Ishikawa (cell line): Measurements from ENCODE around the gene PROC.

Experiments used
- CREB1 ChIP-seq: IDR thresholded peaks from 2 replicates; pipeline ENCODE4 v1.6.1; 2012; ENCODE audit warnings: low read depth
- EGR1 ChIP-seq: IDR thresholded peaks from 2 replicates; pipeline ENCODE4 v1.6.1; 2012
- EP300 ChIP-seq: IDR thresholded peaks from 2 replicates; pipeline ENCODE4 v1.6.1; 2012; ENCODE audit warnings: borderline replicate concordance
- FOXM1 ChIP-seq: IDR thresholded peaks from 2 replicates; pipeline ENCODE4 v1.6.1; 2012; ENCODE audit warnings: low read depth, borderline replicate concordance
- NFIC ChIP-seq: IDR thresholded peaks from 2 replicates; pipeline ENCODE4 v1.6.1; 2012
- RAD21 ChIP-seq: IDR thresholded peaks from 2 replicates; pipeline ENCODE4 v1.6.1; 2012; ENCODE audit warnings: low read depth
- TAF1 ChIP-seq: IDR thresholded peaks from 2 replicates; pipeline ENCODE4 v1.6.1; 2012; ENCODE audit warnings: low read depth, mild to moderate bottlenecking
- TCF12 ChIP-seq: IDR thresholded peaks from 2 replicates; pipeline ENCODE4 v1.6.1; 2012; ENCODE audit warnings: low read depth
- TEAD4 ChIP-seq: IDR thresholded peaks from 2 replicates; pipeline ENCODE4 v1.6.1; 2012
- YY1 ChIP-seq: IDR thresholded peaks from 2 replicates; pipeline ENCODE4 v1.6.1; 2012; ENCODE audit warnings: low read depth
- ZBTB7A ChIP-seq: IDR thresholded peaks from 2 replicates; pipeline ENCODE4 v1.6.1; 2012; ENCODE audit warnings: low read depth
- TF ChIP-seq, protein P1 (sequence below): IDR thresholded peaks from 2 replicates; pipeline ENCODE4 v1.6.1; 2012; ENCODE audit warnings: low read depth, mild to moderate bottlenecking
- TF ChIP-seq, protein P2 (sequence below): IDR thresholded peaks from 2 replicates; pipeline ENCODE4 v1.6.1; 2012
- TF ChIP-seq, protein P3 (sequence below): IDR thresholded peaks from 2 replicates; pipeline ENCODE4 v1.6.1; 2012

PROC gene

DNA sequence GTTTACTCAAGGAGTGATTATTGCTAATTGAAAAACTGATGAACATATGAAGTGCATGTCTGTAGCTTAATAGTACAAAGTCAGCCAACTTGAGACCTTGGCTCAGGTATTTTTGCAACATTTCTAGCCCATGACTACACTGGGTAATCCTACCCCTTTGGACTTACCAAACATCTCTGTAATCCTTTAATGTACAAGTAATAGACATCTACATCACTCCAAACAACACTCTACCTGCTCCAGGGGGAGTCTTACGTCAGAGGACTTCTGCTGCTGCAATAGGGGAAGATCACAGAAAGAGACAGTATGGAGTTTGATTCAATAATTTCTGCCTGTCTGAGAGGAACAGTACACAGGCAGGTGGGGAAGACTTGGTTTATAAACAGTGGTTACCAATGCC lies 54.0 kb downstream of the PROC start:
- TF ChIP-seq, protein P1, sequence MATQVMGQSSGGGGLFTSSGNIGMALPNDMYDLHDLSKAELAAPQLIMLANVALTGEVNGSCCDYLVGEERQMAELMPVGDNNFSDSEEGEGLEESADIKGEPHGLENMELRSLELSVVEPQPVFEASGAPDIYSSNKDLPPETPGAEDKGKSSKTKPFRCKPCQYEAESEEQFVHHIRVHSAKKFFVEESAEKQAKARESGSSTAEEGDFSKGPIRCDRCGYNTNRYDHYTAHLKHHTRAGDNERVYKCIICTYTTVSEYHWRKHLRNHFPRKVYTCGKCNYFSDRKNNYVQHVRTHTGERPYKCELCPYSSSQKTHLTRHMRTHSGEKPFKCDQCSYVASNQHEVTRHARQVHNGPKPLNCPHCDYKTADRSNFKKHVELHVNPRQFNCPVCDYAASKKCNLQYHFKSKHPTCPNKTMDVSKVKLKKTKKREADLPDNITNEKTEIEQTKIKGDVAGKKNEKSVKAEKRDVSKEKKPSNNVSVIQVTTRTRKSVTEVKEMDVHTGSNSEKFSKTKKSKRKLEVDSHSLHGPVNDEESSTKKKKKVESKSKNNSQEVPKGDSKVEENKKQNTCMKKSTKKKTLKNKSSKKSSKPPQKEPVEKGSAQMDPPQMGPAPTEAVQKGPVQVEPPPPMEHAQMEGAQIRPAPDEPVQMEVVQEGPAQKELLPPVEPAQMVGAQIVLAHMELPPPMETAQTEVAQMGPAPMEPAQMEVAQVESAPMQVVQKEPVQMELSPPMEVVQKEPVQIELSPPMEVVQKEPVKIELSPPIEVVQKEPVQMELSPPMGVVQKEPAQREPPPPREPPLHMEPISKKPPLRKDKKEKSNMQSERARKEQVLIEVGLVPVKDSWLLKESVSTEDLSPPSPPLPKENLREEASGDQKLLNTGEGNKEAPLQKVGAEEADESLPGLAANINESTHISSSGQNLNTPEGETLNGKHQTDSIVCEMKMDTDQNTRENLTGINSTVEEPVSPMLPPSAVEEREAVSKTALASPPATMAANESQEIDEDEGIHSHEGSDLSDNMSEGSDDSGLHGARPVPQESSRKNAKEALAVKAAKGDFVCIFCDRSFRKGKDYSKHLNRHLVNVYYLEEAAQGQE = no peak
- TF ChIP-seq, protein P2, sequence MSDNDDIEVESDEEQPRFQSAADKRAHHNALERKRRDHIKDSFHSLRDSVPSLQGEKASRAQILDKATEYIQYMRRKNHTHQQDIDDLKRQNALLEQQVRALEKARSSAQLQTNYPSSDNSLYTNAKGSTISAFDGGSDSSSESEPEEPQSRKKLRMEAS = no peak
- TF ChIP-seq TCF12 (no peak), RAD21 (no peak), TEAD4 (no peak), FOXM1 (no peak)

DNA sequence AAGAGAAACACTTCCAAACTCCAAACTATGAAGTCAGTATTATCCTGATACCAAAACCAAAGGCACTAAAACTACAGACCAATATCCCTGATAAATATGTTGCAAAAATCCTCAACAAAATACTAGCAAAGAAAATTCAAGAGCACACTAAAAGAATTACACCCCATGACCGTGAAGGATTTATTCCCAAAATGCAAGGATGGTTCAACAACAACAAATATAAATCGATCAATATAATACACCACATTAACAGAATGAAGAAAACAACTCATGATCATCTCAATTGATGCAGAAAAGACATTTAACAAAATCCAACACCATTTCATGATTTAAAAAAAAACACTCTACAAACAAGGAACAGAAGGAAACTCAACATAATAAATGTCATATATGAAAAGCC lies 57.6 kb downstream of the PROC start:
- TF ChIP-seq, protein P1 = no peak
- no peak for TF ChIP-seq TAF1
- no peak for TF ChIP-seq NFIC
- TF ChIP-seq ZBTB7A = no peak
- TF ChIP-seq EGR1 = no peak
- TF ChIP-seq CREB1 = no peak
- no peak for TF ChIP-seq RAD21
- no peak for TF ChIP-seq YY1
- TF ChIP-seq EP300 = no peak
- TF ChIP-seq TCF12 = no peak
- TF ChIP-seq, protein P3, sequence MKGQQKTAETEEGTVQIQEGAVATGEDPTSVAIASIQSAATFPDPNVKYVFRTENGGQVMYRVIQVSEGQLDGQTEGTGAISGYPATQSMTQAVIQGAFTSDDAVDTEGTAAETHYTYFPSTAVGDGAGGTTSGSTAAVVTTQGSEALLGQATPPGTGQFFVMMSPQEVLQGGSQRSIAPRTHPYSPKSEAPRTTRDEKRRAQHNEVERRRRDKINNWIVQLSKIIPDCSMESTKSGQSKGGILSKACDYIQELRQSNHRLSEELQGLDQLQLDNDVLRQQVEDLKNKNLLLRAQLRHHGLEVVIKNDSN = no peak
